Prostate gland (tissue), 2 donors: ENCODE measurements around the gene TRNP1. TPM values are rescaled to one million over a fixed set of nuclear protein-coding genes. Genes with fewer than 3 reads are reported as not detected.

Source experiments
- DNase-seq: peaks from one replicate; pipeline ENCODE4 v3.0.0-alpha.2; 2019; ENCODE audit warnings: low spot score
- H3K27ac ChIP-seq, 2 donors: fragments of 200-600 bp; sonication (generic); 2 replicates each; pipeline ENCODE4 v1.5.1; 2017 to 2019
- H3K27me3 ChIP-seq: fragments of 200-600 bp; sonication (generic); replicated peaks from 2 replicates; pipeline ENCODE4 v1.5.1; 2019; ENCODE audit not compliant: insufficient read depth
- H3K36me3 ChIP-seq, 2 donors: fragments of 200-600 bp; sonication (generic); 1 replicate in 1 of 2; 2 replicates in 1 of 2; pipeline versions ENCODE4 v1.5.1 to v1.8.1; 2017 to 2019
- H3K4me1 ChIP-seq: fragments of 200-600 bp; sonication (generic); replicated peaks from 2 replicates; pipeline ENCODE4 v1.5.1; 2019
- H3K4me3 ChIP-seq, 2 donors: fragments of 200-600 bp; sonication (generic); 2 replicates each; pipeline ENCODE4 v1.5.1; 2017 to 2019
- H3K9me3 ChIP-seq: fragments of 200-600 bp; sonication (generic); 2 replicates; pipeline ENCODE4 v1.5.1; 2017
- POLR2A ChIP-seq: fragments of 450-650 bp; IDR thresholded peaks from one replicate; pipeline ENCODE4 v1.6.1; 2016; ENCODE audit warnings: antibody characterized with exemption, mild to moderate bottlenecking
- POLR2AphosphoS5 ChIP-seq: sonication (generic); formaldehyde crosslinking; IDR thresholded peaks from one replicate; pipeline ENCODE4 v1.6.1; 2017; ENCODE audit warnings: antibody characterized with exemption
- WGBS: methylation state at CpG from one replicate; pipeline ENCODE4 v1.1.5; 2018; 5-methylcytosine and 5-hydroxymethylcytosine counted together
- intact Hi-C: fragments of 100-400 bp; cut with DNase I; formaldehyde crosslinking; loops from one replicate; pipeline ENCODE4 v1.14.2; 2022
- total RNA-seq, 2 donors: library from RNA; depleted of rRNA; stranded (reverse); fragments of >200 nt; gene quantifications; one replicate each; pipeline ENCODE4 v1.1.0, GENCODE V29; 2016
- TF ChIP-seq, protein P1 (sequence below), 4 experiments: fragments of 200-600 bp in 2 of 4; fragments of 450-650 bp in 2 of 4; sonication (generic) in 2 of 4; IDR thresholded peaks; 1 replicate in 3 of 4; 2 replicates in 1 of 4; pipeline ENCODE4 v1.5.1; 2016 to 2019; ENCODE audit warnings: antibody characterized with exemption in 4 of 4, mild to moderate bottlenecking in 2 of 4, moderate library complexity in 2 of 4

Gene TRNP1
- total RNA-seq, 2 donors from 2014 or later, result 21.1 to 30.6 TPM

DNA sequence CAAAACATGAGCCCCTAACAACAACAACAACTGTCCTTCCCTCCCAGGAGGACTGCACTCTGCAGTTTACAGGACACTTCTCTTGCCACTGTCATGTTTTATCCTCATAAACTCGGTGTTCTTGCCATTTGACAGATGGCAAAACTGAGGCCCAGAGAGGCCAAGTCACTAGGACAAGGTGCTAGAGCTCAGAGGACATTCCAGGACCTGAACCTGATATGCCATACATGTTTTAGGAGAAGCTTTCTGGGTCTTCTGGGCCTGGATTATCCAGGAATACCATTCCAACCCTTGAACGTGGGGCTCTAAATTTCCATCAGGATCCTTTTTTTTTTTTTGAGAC, 38.6 kb downstream of the TRNP1 start:
- TF ChIP-seq, protein P1, sequence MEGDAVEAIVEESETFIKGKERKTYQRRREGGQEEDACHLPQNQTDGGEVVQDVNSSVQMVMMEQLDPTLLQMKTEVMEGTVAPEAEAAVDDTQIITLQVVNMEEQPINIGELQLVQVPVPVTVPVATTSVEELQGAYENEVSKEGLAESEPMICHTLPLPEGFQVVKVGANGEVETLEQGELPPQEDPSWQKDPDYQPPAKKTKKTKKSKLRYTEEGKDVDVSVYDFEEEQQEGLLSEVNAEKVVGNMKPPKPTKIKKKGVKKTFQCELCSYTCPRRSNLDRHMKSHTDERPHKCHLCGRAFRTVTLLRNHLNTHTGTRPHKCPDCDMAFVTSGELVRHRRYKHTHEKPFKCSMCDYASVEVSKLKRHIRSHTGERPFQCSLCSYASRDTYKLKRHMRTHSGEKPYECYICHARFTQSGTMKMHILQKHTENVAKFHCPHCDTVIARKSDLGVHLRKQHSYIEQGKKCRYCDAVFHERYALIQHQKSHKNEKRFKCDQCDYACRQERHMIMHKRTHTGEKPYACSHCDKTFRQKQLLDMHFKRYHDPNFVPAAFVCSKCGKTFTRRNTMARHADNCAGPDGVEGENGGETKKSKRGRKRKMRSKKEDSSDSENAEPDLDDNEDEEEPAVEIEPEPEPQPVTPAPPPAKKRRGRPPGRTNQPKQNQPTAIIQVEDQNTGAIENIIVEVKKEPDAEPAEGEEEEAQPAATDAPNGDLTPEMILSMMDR (IDR thresholded peaks at IDR 0.05), result no peak
- TF ChIP-seq POLR2A (no peak), POLR2AphosphoS5 (no peak)
- Histone ChIP-seq H3K27ac (peak overlapping the region; percentile 85), H3K9me3 (no peaks in the 10 kb centered on the region), H3K27me3 (no peaks in the 10 kb centered on the region), H3K4me3 (peak overlapping the region in 1 of 2 donors; percentile 29), H3K4me1 (peaks cover 9% of the 10 kb centered on the region), H3K36me3 (no peaks in the 10 kb centered on the region)
- no peak for DNase-seq
- WGBS, result 61% methylated on average over 2 of the region's 2 CpGs
- intact Hi-C loops, result no loop called here

DNA sequence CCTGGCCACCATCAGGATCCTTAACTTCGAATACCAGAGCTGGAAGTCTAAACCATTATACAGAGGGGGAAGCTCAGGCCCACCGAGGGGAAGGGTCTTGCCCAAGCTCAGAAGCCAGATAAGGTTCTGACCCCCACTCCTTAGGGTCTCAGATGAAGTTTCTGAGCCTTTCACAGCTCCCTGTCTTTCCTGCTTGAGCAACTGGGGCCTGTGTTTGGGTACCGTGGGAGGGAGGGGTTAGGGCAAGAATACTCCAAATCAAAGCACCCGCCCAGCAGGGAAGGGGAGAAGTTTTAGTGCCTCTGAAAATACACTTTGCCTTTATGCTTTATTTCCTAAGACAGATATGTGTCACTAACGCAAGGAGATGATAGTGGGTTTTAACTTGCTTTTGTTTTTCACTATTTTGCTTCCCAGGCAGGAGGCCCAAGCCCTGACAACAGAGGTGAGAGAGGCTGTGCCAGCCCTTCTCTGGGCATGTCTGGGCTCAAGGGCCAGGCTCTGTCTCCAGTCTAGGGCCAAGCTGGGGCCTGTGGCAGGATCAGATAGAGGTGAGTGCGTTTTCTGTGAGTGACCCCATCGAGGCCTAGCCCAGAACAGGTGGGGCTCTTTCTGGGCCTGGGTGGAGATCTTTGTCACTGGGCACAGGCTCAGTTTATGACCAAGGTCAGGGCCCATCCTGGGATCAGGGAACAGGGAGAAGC, 39.7 kb downstream of the TRNP1 start:
- intact Hi-C loops, result no loop called here
- 37% methylated on average over 7 of the region's 7 CpGs for WGBS

DNA sequence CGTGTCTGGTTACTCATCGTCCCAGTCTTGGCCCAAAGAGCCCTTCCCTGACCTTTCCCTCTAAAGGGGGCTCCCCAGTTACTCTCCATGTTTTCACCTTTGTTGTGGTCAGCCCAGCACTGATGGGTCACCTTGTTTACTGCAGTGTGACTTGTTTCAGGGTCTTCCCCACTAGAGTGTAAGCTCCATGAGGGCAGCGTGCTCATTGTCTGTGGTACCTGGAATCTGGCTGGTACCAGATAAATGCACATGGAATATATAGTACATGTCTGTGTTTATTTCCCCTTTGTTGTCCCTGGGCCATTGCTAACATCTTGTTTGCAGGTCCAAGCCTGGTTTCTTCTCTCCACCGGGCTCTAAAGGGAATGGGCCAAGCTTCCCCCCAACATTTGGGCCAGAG, 41.9 kb downstream of the TRNP1 start:
- 92% methylated on average over 4 of the region's 4 CpGs for WGBS
- Histone ChIP-seq H3K4me3 (no peak overlapping the region), H3K36me3 (no peaks in the 10 kb centered on the region), H3K27ac (no peak overlapping the region), H3K4me1 (no peaks in the 10 kb centered on the region), H3K9me3 (no peaks in the 10 kb centered on the region), H3K27me3 (no peaks in the 10 kb centered on the region)
- TF ChIP-seq POLR2AphosphoS5 (no peak), POLR2A (no peak)
- TF ChIP-seq, protein P1 (IDR thresholded peaks at IDR 0.05), result no peak
- no peak for DNase-seq
- intact Hi-C loops, result no loop called here

More for the DNA sequence above, 39.7 kb downstream of the TRNP1 start:
- Histone ChIP-seq H3K4me1 (no peaks in the 10 kb centered on the region), H3K27me3 (no peaks in the 10 kb centered on the region), H3K36me3 (no peaks in the 10 kb centered on the region), H3K27ac (peak overlapping the region; percentile 37 to 52), H3K4me3 (no peak overlapping the region), H3K9me3 (no peaks in the 10 kb centered on the region)
- DNase-seq, result no peak
- TF ChIP-seq POLR2AphosphoS5 (peak; percentile 14), POLR2A (no peak)
- TF ChIP-seq, protein P1 (IDR thresholded peaks at IDR 0.05), result no peak

DNA sequence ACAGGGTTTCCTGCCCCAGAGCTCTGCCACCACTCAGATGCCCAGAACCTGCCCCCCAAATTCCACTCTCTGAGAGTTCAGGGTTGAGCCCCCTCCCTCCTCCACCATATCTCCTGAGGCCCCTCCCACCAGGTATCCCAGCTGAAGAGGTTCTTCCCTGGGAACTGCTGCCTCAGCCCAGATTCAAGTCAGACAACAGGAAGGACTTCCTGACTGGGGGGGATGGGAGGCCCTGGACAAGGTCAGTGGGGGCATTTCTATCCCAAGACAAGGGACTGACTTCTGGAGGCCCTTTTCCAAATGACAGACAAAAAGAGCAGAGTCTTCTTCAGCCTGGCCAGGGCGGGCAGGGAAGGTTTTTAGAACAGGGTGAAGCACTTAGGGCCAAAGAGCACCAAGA, 43.2 kb downstream of the TRNP1 start:
- no peak overlapping the region for H3K27ac ChIP-seq
- DNase-seq, result no peak
- TF ChIP-seq, protein P1 (IDR thresholded peaks at IDR 0.05), result no peak
- TF ChIP-seq POLR2A (no peak), POLR2AphosphoS5 (no peak)
- H3K4me3 ChIP-seq, result no peak overlapping the region
- no peaks in the 10 kb centered on the region for H3K27me3 ChIP-seq
- no peaks in the 10 kb centered on the region for H3K4me1 ChIP-seq
- WGBS, result 100% methylated on average over 1 of the region's 1 CpG
- H3K36me3 ChIP-seq, result no peaks in the 10 kb centered on the region
- H3K9me3 ChIP-seq, result no peaks in the 10 kb centered on the region
- intact Hi-C loops, result no loop called here

DNA sequence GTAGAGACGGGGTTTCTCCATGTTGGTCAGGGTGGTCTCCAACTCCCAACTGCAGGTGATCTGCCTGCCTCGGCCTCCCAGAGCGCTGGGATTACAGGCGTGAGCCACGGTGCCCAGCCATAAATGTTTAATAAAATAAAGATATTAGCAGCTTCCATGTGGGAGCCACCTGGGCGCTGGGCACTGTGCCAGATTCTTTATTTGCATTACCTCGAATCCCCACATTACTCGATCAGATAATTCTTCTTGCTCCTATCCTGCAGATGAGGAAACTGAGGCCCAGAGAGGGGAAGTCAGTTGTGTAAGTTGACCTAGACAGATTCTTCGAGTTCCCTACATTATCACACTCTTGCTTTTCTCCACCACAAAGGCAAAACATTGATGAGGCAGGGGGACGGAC, 44.0 kb downstream of the TRNP1 start:
- Histone ChIP-seq H3K27me3 (no peaks in the 10 kb centered on the region), H3K4me1 (no peaks in the 10 kb centered on the region), H3K4me3 (no peak overlapping the region), H3K27ac (no peak overlapping the region), H3K9me3 (no peaks in the 10 kb centered on the region), H3K36me3 (no peaks in the 10 kb centered on the region)
- DNase-seq, result no peak
- 58% methylated on average over 10 of the region's 10 CpGs for WGBS
- TF ChIP-seq POLR2A (no peak), POLR2AphosphoS5 (no peak)
- TF ChIP-seq, protein P1 (IDR thresholded peaks at IDR 0.05), result no peak
- intact Hi-C loops, result no loop called here
